ENCODE data around the gene NACC2.
"Not testable (repeated sequence)": the region's sequence is repeated elsewhere in the genome, so short reads cannot be mapped to it uniquely, and the experiment has no call there.

The NACC2 gene

DNA sequence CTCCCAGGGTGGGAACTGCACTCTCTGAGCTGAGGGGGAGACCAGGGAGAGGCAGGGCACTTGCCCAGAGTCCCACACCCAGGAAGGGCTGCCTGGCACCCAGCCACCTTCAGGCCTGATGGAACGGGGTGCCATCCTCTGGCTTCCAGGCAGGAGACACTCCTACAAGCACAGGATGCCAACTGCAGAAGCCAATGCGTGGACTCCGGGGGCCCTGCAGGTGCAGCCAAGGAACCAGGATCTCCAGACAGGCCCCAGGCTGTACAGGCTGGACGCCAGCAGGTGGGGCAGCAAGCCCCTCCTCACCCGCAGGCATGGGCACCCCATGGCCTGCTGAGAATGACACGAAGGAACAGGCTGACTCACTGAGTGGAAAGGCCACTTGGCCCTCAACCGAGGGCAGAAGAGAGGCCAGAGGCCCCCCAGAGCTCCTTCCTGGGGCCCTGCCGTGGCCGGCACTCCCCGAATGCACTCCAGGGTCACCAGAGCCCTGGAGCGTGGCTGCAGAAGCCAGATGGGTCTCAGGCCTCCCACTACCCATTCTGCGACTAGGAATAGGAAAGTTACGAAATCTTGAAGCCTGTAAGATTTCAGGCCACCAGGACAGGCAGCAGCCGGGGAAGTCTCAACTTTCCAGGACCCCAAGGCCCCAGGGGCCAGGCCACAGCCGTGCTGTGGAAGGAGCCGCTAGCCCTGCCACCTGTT is 15.7 kb downstream of the NACC2 start:
- DNase-seq = no peak

- DNase-seq = no peak
Measured at GRCh38 chr9:136078498-136079011, 16.5 kb downstream of the NACC2 start.

DNA sequence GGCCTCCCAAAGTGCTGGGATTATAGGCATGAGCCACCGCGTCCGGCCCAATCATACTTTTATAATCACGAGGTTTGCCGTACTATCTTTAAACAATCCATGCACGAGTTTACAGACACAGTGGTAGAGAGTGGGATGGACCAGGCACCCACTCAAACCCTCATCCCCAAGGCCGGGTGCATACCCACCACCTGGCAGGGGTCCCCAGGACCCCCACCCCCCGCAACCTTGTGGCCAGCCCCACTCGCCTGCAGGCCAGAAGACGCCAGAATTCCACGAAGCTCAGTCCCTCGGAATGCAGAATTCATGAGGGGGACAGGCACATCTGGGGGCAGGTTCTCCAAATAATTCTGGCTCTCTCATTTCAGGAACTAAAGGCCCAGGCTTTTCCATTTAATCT is 17.1 kb downstream of the NACC2 start:
- DNase-seq = no peak

DNA sequence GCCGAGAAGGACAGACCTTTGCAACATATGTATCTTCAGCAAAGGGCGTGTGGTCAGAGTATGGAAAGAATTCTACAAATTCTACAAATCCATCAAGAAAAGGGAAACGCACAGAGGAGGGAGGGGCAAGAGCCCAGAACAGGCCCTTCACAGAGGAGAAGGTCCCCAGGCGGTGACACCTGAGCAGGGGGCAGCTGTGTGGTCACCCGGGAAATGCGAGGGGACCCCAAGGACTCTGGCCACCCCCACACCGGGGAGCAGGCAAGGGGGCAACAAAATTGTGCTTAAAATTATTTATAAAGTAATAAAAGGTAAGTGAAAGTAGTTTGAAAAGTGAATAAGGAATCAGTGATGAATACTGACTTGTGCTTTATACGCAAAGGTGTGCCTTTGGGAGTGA is 17.6 kb downstream of the NACC2 start:
- DNase-seq = no peak

DNA sequence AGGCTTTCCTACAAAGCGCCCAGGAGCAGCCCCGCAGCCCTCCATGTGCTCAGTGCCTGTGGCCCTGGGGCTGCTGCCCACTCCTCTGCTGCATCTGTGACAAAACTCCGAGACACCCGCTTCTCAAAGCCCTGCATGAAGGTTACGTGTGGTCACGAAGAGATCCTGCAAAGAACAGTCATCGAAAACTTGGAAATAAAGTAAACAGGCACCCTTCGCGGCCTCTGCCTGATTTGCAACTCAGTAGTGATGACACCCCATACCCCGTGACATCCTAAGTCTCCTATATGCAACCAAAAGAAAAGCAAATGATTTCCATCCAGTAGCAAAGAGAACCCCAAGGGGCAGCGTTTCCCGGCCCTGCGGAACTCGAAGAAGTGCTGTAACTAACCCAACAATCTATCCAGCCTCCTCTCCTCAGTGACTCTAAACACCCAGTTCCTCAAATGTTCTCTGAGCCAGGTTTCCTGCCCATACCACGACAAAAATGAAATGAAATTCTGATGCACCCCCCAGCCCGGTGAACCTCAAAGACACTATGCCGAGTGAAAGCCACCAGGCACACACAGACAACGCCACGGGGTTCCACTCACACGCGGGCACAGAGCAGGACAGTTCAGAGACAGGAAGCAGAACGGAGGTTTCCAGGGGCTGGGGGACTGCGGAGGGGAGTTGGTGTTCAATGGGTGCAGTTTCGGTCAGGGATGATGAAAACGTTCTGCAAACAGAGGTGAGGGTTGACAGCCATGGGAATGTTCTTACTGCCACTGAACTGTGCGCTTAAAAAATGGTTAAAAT is 19.0 kb downstream of the NACC2 start:
- no peak for DNase-seq

DNA sequence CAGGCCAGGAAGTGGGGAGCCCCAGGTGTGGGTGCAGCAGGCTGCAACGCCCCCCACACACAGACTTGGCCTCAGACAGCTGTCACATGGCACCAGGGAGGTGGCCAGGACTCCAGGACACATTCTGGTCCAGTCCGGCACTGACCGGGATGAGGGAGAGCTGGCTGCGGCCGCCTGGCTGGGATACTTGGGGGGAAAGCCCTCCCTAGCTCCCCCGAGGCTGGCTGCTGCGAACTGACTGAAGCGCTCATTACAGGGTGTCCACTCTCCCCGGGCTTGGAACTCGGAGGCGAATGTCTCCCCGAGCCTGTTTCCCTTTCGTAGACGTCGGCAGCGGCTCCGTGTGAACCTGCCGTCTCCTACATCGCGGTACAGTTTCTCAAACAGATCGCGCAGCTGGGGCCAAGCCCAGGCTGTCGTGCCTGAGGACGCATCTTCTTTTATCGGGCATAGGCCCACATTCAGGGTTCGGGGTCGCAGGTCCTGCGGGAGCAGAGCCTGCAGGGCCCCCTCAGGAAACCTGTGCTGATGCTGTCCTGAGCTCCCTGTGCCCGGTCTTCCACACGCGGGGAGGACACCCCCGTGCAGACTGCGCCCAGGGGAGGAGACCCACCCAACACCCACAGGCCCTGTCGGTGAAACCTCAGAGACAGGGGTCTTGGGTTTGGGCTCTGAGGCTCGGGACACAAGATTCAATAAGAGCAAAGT is 19.8 kb downstream of the NACC2 start:
- DNase-seq = no peak

DNA sequence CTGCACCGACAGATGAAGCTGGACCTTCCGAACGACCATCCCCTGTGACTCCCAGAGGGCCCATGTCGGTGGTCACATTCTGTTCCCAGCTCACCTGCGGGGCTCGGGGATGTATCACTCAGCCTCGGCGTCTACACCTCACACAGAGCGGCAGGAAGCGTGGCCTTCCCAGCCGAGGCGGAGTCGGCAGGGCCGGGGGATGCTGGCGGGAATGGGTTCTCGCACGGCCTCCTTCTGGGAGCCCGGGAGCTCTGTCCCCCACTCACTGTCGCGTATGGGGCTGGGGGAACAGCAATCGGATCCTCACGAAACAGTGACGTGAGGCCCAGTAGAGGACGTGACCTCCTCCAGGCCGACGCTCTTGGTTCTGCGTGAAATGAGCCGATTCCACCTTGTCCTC is 20.4 kb downstream of the NACC2 start:
- no peak for DNase-seq

DNA sequence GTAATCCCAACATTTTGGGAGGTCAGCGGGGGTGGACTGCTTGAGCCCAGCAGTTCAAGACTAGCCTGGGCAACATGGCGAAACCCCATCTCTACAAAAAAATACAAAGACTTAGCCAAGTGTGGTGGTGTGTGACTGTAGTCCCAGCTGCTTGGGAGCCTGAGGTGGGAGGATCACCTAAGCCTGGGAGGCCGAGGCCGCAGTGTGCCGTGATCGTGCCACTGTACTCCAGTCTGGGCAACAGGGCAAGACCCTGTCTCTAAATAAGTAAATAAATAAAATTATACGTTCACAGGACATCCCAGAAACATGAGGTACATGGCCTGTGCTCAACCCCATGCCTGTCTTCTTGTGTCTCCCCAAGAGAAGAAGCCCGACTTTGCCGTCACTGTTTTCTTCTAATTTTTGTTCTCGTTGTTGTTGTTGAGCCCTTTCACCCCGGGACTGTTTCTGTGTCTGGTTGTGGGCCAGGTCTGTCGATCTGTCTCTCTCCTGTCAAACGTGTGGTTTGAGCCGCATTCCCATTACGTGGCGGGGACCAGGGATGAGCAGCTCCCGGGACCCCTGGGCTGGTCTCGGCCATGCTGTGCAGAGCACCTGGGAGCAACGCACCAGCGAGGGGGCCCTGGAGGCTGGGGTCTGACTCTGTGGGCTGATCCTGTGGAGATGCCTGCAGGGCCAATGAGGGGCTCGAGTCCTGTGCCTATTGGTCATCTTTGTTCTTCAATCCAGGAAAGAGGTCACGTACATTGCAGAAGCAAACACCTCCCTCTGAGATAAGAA is 32.2 kb downstream of the NACC2 start:
- no peak for DNase-seq

DNA sequence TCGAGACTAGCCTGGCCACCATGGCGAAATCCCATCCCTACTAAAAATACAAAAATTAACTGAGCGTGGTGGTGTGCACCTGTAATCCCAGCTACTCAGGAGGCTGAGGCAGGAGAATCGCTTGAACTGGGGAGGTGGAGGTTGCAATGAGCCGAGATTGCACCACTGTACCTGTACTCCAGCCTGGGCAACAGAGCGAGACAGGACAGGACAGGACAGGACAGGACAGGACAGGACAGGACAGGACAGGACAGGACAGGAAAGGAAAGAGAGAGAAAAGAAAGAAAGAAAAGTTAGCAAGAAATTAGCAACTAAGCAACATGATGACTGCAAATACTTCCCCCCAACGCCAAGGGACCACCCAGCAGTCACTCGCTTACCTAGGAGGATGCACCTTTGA is 33.2 kb downstream of the NACC2 start:
- DNase-seq = not testable (repeated sequence)

GRCh38 chr9:136061405-136061804 is 33.7 kb downstream of the NACC2 start:
- DNase-seq = no peak

DNA sequence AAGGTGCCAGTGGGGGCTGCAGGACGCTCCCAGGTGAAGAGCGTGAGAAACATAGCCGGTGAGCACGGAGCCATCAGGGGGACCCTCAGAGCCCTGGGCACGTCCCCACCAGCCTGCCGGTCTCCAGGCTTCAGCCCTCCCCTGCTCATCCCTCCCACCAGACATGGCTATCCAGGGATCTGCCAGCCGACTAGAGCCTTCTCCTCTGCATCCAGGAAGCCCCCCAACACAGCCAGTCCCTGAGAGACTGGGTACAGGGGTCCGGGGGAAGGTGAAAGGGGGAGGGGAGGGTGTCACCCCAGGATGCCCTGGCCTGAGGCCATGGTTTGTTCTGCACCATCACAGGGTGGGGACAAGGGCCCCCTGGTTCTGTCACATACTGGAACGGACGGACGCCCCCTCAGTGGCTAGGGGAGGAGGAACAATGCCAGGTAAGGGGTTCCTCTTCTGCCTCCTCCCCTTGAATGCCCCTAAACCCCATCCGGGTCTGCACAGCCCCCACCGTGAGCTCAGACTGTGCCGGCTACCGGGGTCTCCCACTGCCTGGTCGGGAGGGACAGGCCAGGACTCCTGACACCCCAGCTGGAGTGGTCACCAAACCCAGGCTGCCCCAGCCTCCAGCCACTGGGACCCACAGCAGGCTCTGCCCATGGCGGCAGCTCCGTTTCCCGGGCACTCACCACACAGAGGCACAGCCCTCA is 34.3 kb downstream of the NACC2 start:
- DNase-seq = no peak

- no peak for DNase-seq
Measured at GRCh38 chr9:136059851-136060670, 35.0 kb downstream of the NACC2 start.

DNA sequence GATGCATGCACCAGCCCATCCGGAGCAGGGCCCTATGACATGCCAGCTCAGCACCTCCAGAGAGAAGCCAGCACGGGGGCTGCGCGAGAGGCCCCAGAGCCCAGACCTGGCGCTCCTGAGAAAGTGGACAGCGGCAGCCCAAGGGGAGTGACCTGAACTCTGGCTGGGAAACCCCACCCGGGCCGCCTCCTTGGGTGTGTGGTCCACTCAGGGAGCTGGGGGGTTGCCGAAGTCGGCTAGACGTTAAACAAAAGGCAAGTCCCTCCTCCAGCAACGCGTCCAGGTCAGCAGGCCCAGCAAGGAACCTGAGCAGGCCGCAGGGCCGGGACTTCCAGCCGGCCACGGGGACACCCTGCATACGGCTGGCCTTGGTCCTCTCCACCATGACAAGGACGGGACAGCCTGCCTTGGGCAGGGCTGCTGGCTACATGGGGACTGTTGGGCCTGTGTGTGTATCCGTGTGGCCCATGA is 35.7 kb downstream of the NACC2 start:
- no peak for DNase-seq

DNA sequence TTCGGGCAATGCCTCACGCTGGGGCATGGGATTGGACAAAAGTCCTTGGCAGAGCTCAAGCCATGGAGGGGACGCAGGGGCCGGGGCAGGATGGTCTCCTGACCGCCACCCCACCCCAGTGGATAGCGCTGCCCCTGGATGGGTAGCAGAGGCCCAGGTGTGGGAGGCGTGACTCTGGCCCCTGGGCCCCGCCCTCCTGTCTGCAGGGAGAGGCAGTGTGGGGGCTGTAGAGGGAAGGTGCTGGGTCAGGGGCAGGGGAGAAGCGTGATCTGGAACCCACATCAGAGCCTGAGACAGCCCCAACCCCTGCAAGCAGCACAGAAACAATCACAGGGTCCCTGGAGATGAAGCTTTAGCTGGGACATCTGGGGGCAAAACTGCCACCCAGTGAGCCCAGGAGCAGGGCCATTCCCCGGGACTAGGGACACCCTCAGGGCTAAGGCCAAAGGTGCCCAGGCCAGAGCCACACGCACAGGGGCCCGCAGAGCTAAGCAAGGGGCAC is 36.2 kb downstream of the NACC2 start:
- no peak for DNase-seq

- DNase-seq = no peak
Measured at GRCh38 chr9:136058084-136058483, 37.0 kb downstream of the NACC2 start.

GRCh38 chr9:136057236-136058081 is 37.6 kb downstream of the NACC2 start:
- DNase-seq = no peak

GRCh38 chr9:136056546-136057235 is 38.4 kb downstream of the NACC2 start:
- DNase-seq = no peak

DNA sequence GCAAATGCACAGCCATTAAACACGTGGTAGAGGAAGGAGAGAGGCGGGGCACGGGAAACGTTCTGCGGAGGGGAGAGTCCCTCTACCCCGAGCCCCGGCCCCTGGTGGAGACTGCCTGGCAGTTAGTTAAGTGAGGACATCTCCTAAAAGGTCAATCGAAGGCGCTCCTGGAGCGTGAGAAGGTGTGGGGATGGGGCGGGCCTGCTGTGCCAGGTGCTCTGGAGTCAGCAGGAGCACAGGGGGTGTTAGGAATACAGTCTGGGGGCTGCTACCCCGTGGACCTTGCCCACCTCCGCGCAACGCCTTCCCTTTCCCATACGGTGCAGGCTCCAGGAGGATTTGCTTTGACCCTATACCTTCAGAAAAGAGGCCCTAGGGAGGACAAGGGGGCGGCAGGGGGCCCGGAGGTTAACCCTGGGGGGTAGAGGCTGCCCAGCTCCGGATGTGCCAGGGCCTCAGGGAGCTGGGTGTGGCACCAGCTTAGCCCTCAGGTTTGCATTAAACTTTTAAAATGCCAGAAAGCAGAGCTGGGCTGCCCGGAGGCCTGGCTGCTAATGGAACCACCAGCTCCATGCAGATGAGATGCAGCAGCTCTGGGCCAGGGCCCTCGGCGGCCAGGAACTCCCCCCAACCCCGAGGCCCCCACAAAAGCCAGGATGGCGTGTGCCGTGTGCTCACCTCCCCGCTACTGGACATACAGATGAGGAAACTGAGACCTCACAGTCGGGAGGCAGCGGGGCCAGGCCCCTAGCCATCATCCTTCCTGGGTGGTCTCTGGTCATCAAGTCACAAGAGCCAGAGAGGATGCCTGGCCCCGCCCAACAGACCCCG is 39.2 kb downstream of the NACC2 start:
- DNase-seq = no peak
